Mesendoderm (in vitro differentiated cells): ENCODE results near the gene KIT.

ENCODE experiments used
- DNase-seq: peaks from one replicate; pipeline ENCODE4 v3.0.0; 2013
- H2AK5ac ChIP-seq: 2 replicates; pipeline ENCODE4 v1.6.1; 2013; ENCODE audit warnings: low read length, inconsistent platforms
- H2BK120ac ChIP-seq: 2 replicates; pipeline ENCODE4 v1.6.1; 2013; ENCODE audit warnings: low read depth, mild to moderate bottlenecking, low read length, moderate library complexity, mixed read lengths
- H2BK15ac ChIP-seq: replicated peaks from 2 replicates; pipeline ENCODE4 v1.6.1; 2013; ENCODE audit warnings: low read depth, mild to moderate bottlenecking, moderate library complexity
- H2BK5ac ChIP-seq: 2 replicates; pipeline ENCODE4 v1.6.1; 2013; ENCODE audit warnings: low read length, inconsistent platforms
- H3K18ac ChIP-seq: 2 replicates; pipeline ENCODE4 v1.6.1; 2013; ENCODE audit warnings: mild to moderate bottlenecking, low read length, mixed read lengths
- H3K23ac ChIP-seq: one replicate; pipeline ENCODE4 v1.6.1; 2013; ENCODE audit warnings: low read length
- H3K27ac ChIP-seq: 2 replicates; pipeline ENCODE4 v1.5.1; 2013; ENCODE audit warnings: low read depth, mild to moderate bottlenecking, inconsistent platforms, low read length, moderate library complexity
- H3K27me3 ChIP-seq: 2 replicates; pipeline ENCODE4 v1.6.1; 2013; ENCODE audit warnings: low read length, control low read depth, mild to moderate bottlenecking, inconsistent platforms; ENCODE audit not compliant: insufficient read depth, poor library complexity
- H3K36me3 ChIP-seq: 2 replicates; pipeline ENCODE4 v1.6.1; 2013; ENCODE audit warnings: low read length, inconsistent platforms; ENCODE audit not compliant: control insufficient read depth, insufficient read depth
- H3K4ac ChIP-seq: one replicate; pipeline ENCODE4 v1.6.1; 2013; ENCODE audit warnings: low read depth, mild to moderate bottlenecking, low read length, moderate library complexity
- H3K4me1 ChIP-seq: 2 replicates; pipeline ENCODE4 v1.6.1; 2013; ENCODE audit warnings: low read depth, low read length, inconsistent platforms; ENCODE audit not compliant: control insufficient read depth
- H3K4me2 ChIP-seq: 2 replicates; pipeline ENCODE4 v1.6.1; 2013; ENCODE audit warnings: low read length
- H3K4me3 ChIP-seq: 2 replicates; pipeline ENCODE4 v1.5.1; 2013; ENCODE audit warnings: mild to moderate bottlenecking, low read length
- H3K56ac ChIP-seq: one replicate; pipeline ENCODE4 v1.6.1; 2013; ENCODE audit warnings: low read length
- H3K79me1 ChIP-seq: 2 replicates; pipeline ENCODE4 v1.6.1; 2013; ENCODE audit warnings: low read length, inconsistent platforms
- H3K79me2 ChIP-seq: 2 replicates; pipeline ENCODE4 v1.6.1; 2013; ENCODE audit warnings: mild to moderate bottlenecking, low read length; ENCODE audit not compliant: control insufficient read depth, insufficient read depth
- H3K9ac ChIP-seq: 2 replicates; pipeline ENCODE4 v1.6.1; 2013; ENCODE audit warnings: low read length, inconsistent platforms
- H4K5ac ChIP-seq: one replicate; pipeline ENCODE4 v1.6.1; 2013; ENCODE audit warnings: low read length
- H4K8ac ChIP-seq: one replicate; pipeline ENCODE4 v1.6.1; 2013; ENCODE audit warnings: low read depth, mild to moderate bottlenecking, control low read depth, low read length, moderate library complexity
- WGBS: extraction: QIAGEN DNeasy Blood & Tissue Kit; methylation state at CpG from one replicate; pipeline ENCODE4 v1.1.7; 2013; ENCODE audit warnings: low lambda C conversion rate, missing lambda C conversion rate; ENCODE audit not compliant: insufficient coverage; ENCODE audit errors: extremely low coverage; 5-methylcytosine and 5-hydroxymethylcytosine counted together

KIT gene

GRCh38 chr4:54741202-54741601, 83.4 kb downstream of the KIT start:
- Histone ChIP-seq H3K56ac (no peak overlapping the region), H3K79me1 (no peaks in the 10 kb centered on the region), H2BK120ac (no peak overlapping the region), H4K8ac (no peak overlapping the region), H3K79me2 (no peaks in the 10 kb centered on the region), H3K4me1 (no peaks in the 10 kb centered on the region), H4K5ac (no peak overlapping the region), H2BK15ac (no peak overlapping the region), H2BK5ac (no peak overlapping the region), H3K4ac (no peak overlapping the region), H3K23ac (no peak overlapping the region), H3K27ac (no peak overlapping the region), H3K4me3 (no peak overlapping the region), H2AK5ac (no peak overlapping the region), H3K36me3 (no peaks in the 10 kb centered on the region), H3K18ac (no peak overlapping the region), H3K4me2 (no peak overlapping the region), H3K27me3 (no peaks in the 10 kb centered on the region), H3K9ac (no peak overlapping the region)
- DNase-seq = no peak
- no CpG with 5 or more reads among the region's 3 CpGs for WGBS

GRCh38 chr4:54742636-54743399, 85.1 kb downstream of the KIT start:
- Histone ChIP-seq H4K8ac (no peak overlapping the region), H3K27me3 (no peaks in the 10 kb centered on the region), H3K27ac (no peak overlapping the region), H3K9ac (no peak overlapping the region), H4K5ac (no peak overlapping the region), H3K4me3 (no peak overlapping the region), H3K56ac (no peak overlapping the region), H3K23ac (no peak overlapping the region), H3K4me2 (no peak overlapping the region), H3K79me2 (no peaks in the 10 kb centered on the region), H2AK5ac (no peak overlapping the region), H3K4ac (no peak overlapping the region), H2BK5ac (no peak overlapping the region), H3K18ac (no peak overlapping the region), H3K4me1 (no peaks in the 10 kb centered on the region), H3K79me1 (no peaks in the 10 kb centered on the region), H2BK120ac (no peak overlapping the region), H3K36me3 (no peaks in the 10 kb centered on the region), H2BK15ac (no peak overlapping the region)
- WGBS = no CpG with 5 or more reads among the region's 9 CpGs
- no peak for DNase-seq

- no peak overlapping the region for H2AK5ac ChIP-seq
- no peak overlapping the region for H4K5ac ChIP-seq
- H2BK120ac ChIP-seq = no peak overlapping the region
- no peak overlapping the region for H4K8ac ChIP-seq
- H3K4me1 ChIP-seq = no peaks in the 10 kb centered on the region
- H3K79me1 ChIP-seq = no peaks in the 10 kb centered on the region
- no peak overlapping the region for H2BK5ac ChIP-seq
- no peak overlapping the region for H2BK15ac ChIP-seq
- no peak overlapping the region for H3K23ac ChIP-seq
- no CpG with 5 or more reads among the region's 3 CpGs for WGBS
- H3K9ac ChIP-seq = no peak overlapping the region
- H3K4me3 ChIP-seq = no peak overlapping the region
- no peaks in the 10 kb centered on the region for H3K36me3 ChIP-seq
- H3K79me2 ChIP-seq = no peaks in the 10 kb centered on the region
- no peak for DNase-seq
- no peak overlapping the region for H3K56ac ChIP-seq
- no peak overlapping the region for H3K18ac ChIP-seq
- H3K4ac ChIP-seq = no peak overlapping the region
- no peak overlapping the region for H3K27ac ChIP-seq
- no peaks in the 10 kb centered on the region for H3K27me3 ChIP-seq
- H3K4me2 ChIP-seq = no peak overlapping the region
These were observed 85.8 kb downstream of the KIT start for GRCh38 chr4:54743562-54743961.

DNA sequence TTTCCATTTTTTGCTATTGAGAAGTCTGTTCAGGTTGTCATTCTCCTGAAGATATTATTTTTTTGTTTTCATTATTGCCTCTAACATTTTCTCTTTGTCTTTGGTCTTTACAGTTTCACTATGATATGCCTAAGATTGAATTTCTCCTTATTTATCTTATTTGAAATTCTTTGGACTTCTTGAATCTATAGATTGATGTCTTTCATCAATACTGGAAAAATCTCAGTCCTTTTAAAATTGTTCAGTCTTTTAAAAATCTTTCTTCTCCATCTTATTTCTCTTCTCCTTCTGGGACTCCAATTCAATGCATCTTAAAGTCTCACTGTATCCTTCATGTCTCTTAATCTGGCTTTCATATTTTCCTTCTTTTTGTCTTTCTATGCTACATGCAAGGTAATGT, 86.7 kb downstream of the KIT start:
- no peak overlapping the region for H2BK15ac ChIP-seq
- no peak overlapping the region for H3K23ac ChIP-seq
- no peaks in the 10 kb centered on the region for H3K79me2 ChIP-seq
- no peak overlapping the region for H2AK5ac ChIP-seq
- H3K56ac ChIP-seq = no peak overlapping the region
- no peaks in the 10 kb centered on the region for H3K27me3 ChIP-seq
- H3K4me2 ChIP-seq = no peak overlapping the region
- no peaks in the 10 kb centered on the region for H3K79me1 ChIP-seq
- no peak overlapping the region for H3K4me3 ChIP-seq
- H4K8ac ChIP-seq = no peak overlapping the region
- no peaks in the 10 kb centered on the region for H3K36me3 ChIP-seq
- no peak overlapping the region for H3K4ac ChIP-seq
- no peak overlapping the region for H3K9ac ChIP-seq
- no peak overlapping the region for H2BK120ac ChIP-seq
- no peak overlapping the region for H3K18ac ChIP-seq
- no peaks in the 10 kb centered on the region for H3K4me1 ChIP-seq
- no peak overlapping the region for H2BK5ac ChIP-seq
- H3K27ac ChIP-seq = no peak overlapping the region
- H4K5ac ChIP-seq = no peak overlapping the region
- no peak for DNase-seq

- no peak overlapping the region for H4K5ac ChIP-seq
- H2BK120ac ChIP-seq = no peak overlapping the region
- WGBS = no CpG with 5 or more reads among the region's 2 CpGs
- H3K79me2 ChIP-seq = no peaks in the 10 kb centered on the region
- H3K27ac ChIP-seq = no peak overlapping the region
- H3K18ac ChIP-seq = no peak overlapping the region
- no peaks in the 10 kb centered on the region for H3K27me3 ChIP-seq
- H3K79me1 ChIP-seq = no peaks in the 10 kb centered on the region
- H3K4ac ChIP-seq = no peak overlapping the region
- H3K56ac ChIP-seq = no peak overlapping the region
- no peak overlapping the region for H3K23ac ChIP-seq
- H3K9ac ChIP-seq = no peak overlapping the region
- no peak overlapping the region for H4K8ac ChIP-seq
- H2AK5ac ChIP-seq = no peak overlapping the region
- no peak overlapping the region for H3K4me3 ChIP-seq
- no peak overlapping the region for H2BK15ac ChIP-seq
- H2BK5ac ChIP-seq = no peak overlapping the region
- no peaks in the 10 kb centered on the region for H3K4me1 ChIP-seq
- DNase-seq = no peak
- H3K36me3 ChIP-seq = no peaks in the 10 kb centered on the region
- H3K4me2 ChIP-seq = no peak overlapping the region
These were observed 87.4 kb downstream of the KIT start for GRCh38 chr4:54745031-54745770.
